T-helper 2 cell (primary cell): ENCODE results near the gene SLC16A4.
A peak's percentile ranks its signal among the peaks of the same experiment; 100 is the strongest.
"Not testable (repeated sequence)": the region's sequence is repeated elsewhere in the genome, so short reads cannot be mapped to it uniquely, and the experiment has no call there.

Source experiments
- DNase-seq, 5 experiments: peaks; one replicate each; pipeline versions ENCODE4 v3.0.0 to v3.0.0-alpha.2; 2012 to 2022
- total RNA-seq, 2 donors: gene quantifications; one replicate each; lab custom pipeline; 2026; lab: John Stamatoyannopoulos, UW

Gene SLC16A4
- 0 to 0.20 reads per million in 2 donors for total RNA-seq

DNA sequence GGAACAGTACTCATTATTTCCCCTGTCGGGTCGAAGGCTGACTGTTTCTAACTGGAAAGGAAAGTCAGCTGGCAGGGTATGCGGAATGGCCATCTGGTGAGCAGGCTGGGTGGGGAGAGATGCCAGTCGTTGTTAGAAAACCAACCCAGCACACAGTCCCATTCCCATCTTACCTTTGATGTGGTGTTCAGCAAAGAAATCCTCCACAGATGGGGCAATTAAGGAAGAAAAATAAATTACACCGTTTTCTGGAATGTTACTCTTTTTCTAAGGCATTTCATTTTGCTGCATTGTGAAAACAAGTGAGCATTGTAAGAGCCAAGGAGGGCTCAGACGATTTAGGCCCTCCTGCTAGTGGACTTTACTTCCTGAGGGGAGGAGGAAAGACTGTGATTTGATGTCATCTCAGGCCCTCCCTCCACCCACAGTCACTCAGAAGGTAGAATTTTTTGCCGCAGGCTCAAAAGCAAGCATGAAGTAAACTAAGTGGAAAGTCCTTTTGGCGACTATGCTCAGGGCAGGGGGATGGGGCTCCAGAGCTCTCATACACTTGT, at the start of gene SLC16A4:
Gene SLC16A4 (minus strand): TSS at position 335 of the 554 bp plus-strand sequence. CDS start 1,703 bp downstream, outside the sequence.
- DNase-seq, result peak in 1 of 5 experiments; percentile 26

DNA sequence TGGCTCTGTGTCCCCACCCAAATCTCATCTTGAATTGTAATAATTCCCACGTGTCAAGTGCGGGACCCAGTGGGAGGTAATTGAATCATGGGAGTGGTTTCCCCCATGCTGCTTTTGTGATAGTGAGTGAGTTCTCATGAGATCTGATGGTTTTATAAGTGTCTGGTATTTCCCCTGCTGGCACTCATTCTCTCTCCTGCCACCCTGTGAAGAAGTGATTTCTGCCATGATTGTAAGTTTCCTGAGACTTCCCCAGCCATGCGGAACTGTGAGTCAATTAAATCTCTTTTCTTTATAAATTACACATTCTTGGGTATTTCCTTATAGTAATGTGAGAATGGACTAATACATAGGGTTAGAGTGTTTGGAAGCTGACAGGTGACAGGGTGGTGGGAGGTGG, 49.0 kb upstream of the SLC16A4 start:
- not testable (repeated sequence) for DNase-seq

DNA sequence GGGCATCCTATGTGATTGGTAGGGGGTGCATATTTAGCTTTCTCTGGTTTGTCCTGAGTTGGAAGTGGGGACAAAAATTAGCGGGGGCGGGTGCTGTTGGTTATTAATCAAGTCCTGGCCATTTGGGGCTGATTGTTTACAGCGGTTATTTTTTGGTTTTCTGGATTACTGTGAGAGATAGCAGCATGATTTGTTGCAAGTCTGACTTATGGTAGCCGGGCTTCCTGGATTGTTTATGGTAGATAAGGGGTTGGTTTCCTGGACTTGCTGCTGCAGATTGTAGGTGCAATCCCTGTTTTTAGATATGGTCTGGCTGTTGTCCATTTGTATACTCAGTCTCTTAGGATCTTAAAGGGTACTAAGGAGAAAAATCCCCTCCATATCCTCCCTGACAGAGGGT, 48.1 kb upstream of the SLC16A4 start:
- DNase-seq, result no peak

DNA sequence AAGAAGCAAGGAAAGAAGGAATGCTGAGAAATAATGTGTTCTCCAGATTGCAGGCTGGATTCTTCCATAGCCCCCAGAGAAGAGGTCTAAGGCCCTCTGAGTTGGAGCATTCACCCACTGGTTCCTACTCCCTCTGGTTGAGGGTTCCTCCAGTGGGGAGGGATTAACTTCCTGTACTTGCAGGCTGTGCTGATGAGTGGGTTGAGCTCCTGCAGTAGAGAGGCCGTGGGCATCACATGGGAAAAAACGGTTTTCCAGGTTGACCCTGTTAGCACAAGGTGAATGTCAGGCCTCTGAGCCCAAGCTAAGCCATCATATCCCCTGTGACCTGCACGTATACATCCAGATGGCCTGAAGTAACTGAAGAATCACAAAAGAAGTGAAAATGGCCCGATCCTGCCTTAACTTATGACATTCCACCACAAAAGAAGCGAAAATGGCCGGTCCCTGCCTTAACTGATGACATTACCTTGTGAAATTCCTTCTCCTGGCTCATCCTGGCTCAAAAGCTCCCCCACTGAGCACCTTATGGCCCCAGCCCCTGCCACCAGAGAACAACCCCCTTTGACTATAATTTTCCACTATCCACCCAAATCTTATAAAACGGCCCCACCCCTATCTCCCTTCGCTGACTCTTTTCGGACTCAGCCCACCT, 46.9 kb upstream of the SLC16A4 start:
- DNase-seq, result not testable (repeated sequence)

DNA sequence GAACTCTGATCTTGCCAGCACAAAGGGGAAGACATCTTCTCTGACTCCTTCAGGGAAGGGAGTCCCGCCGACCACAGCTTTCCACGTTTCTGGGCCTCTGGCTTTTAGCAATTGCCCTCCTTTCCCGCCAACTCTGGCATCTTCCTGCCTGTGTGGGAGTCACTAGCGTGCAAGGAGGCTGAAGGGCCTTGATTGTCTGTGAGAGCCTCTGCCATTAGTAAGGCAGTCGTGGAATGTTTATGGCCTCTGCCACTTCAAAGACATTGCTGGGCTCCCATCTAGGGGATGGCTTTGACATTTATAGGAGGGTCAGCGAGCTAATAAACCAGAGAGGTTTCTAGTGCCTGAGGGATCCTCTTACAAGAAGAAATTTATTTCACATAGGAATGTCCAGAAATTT, 45.8 kb upstream of the SLC16A4 start:
- no peak for DNase-seq

DNA sequence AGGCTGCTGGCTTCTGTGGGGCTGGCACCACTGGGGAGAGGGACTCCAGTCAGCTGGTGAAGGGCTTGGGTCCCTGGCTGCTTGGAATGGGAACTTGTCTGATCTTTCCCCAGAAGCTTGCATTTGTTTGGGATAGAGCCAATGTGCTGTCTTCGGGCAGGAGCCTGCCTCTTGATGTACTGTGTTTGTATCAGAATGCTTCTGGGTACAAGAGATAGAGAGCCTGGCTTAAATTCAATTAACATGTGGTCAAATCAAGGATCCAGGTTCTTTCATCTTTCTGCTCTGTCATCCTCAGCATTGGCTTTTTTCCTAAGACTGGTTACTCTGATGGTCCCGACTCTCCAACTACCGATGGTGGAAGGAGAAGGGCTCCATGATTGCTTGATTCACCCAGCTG, 44.1 kb upstream of the SLC16A4 start:
- no peak for DNase-seq

GRCh38 chr1:110433803-110434202, 43.0 kb upstream of the SLC16A4 start:
- no peak for DNase-seq

GRCh38 chr1:110433213-110433612, 42.4 kb upstream of the SLC16A4 start:
- no peak for DNase-seq

DNA sequence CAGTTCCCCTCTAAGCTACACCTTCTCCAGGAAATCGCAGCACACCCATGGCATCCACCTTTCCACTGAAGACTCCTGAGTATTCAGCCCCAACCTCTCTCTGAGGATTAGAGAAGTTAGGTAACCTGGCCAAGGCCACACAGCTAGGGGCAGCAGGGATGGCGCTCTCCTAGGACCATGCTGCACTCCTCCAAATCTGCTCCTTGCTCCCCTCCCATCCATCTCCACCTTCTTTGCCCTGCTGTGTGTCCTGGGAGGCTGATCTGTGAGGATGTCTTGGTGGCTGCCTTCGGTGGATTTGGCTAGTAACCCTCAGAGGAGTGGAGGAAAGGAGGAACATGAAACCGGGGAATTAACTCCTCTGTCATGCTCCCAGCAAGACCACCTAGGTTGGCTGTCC, 40.1 kb upstream of the SLC16A4 start:
- DNase-seq, result no peak

DNA sequence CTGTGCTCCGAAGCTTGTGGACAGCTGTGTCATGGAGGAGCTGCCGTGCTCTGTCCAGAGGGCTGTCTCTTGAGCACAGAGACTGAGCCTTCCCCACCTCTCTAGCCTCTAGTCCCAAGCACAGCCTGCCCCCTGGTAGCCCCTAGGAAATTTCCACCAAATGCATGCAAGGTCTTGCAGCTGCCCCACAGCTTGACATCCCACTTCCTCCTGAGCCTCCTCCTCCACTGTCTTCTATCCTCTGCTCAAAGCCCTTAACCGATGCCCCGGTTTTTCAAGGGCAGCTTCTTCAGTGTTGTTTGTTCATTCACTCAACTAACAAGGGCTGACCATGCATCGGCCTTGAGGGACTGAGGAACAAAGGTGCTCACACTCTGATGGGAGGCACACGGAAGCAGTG, 39.5 kb upstream of the SLC16A4 start:
- DNase-seq, result no peak

GRCh38 chr1:110428946-110429345, 38.1 kb upstream of the SLC16A4 start:
- no peak for DNase-seq

DNA sequence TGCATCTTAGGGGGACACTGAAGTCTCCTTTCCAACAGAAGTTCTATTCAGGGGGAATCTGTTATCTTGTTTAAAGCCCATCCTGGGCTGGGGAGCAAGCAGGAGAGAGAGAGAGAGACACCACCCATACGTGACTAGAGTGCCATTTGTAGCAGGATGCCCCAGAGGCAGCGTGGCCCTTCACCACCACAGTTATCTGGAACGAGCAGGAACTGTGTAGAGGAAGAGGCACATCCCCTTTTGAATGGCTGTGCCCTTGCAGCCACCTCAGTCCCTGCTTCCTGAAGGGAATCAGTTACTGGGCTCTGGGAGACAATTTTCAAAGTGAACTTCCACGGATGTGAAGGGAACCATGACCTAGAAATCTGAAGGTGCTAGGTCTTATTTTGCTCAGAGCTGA, 36.0 kb upstream of the SLC16A4 start:
- no peak for DNase-seq

DNA sequence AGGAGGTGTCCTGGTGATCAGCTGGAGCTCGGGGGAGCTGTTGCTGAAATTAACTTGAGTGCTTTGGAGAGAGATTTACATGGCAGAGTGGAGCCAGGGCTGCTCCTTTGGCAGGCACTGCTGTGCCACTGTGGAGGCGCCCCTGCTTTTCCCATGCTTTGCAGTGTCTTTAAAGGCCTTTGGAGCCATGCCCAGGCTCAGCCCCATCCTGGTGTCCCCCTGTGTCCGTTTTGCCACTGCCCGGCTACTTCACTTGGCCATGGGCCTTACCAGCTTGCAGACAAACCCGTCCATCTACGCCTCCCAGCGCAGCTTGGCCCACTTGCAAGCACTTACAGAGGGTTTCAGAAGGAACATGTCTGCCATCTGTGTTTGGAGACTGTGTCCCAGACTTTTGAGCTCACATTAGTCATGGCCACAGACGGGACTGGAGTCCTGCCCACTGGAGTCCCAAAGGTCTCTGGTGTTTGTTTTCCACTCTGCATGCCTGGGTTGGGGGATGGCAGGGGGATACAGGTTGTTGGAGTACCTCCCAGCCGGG, 34.9 kb upstream of the SLC16A4 start:
- DNase-seq, result no peak

DNA sequence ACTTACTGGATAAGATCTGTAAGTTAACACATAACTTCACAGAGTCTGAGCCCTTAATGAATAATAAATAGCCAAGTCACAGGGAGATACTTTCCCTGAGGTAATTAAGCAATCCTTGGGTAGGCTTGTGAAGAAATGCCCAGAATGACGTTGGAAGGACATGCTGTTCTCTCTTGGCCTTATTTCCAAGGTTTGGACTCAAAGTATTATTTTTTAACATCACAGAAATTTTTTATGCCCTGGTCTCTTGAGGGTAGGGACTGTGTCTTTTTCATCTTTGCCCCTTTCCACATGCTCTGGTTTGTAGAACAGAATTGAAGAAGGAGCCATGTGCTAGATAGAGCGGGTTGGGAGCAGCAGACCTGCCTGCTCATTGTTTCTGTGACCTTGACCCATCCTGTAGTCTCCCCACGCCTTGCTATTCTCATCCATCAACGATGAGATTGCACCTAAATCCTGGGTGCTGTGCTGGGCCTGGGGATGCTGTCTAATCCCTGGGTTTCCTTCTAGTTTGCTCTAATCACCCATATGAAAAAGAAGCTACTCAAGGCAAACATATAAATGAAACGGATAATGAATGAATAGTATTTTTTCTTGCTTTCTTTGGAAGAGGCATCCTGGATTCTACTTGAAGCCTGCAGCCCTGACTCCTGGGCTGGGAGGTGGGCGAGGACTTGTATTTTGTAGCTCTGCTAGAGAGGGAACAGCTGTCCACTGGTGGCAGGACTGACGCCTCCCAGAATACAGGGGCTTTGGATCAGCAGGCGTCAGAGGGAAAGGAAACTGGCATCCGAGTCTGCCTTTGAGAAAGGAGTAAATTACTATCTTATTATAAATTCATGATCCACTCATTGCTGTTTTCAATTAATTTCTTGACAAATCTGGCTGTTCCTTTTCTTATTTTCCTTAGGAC, 34.1 kb upstream of the SLC16A4 start:
- no peak for DNase-seq

- peak in 1 of 5 experiments; percentile 30 for DNase-seq
These were observed 30.3 kb upstream of the SLC16A4 start for GRCh38 chr1:110420874-110421793.

- no peak for DNase-seq
These were observed 29.3 kb upstream of the SLC16A4 start for GRCh38 chr1:110420023-110420662.

DNA sequence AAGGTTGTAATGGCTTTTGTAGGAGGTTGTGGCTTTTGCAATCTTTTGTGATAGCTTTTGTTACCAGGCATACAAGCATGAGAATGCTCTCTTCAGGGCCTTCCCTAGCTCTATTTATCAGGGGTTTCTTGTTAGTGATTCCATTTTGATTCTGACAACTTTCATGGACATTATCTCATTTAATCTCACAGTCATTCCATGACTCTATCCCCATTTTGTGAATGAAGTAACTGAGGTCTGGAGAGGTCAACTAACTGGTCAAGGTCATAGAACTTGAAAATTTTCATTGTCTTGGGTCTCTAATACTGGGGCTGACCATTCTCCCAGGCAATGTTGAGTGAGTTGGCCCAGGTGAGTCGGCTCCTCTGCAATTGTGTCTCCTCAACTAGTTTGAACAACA, 27.9 kb upstream of the SLC16A4 start:
- DNase-seq, result no peak

GRCh38 chr1:110413045-110413444, 22.2 kb upstream of the SLC16A4 start:
- not testable (repeated sequence) for DNase-seq

- DNase-seq, result peak; percentile 21 to 65 (median 48)
These were observed 21.8 kb upstream of the SLC16A4 start for GRCh38 chr1:110412576-110412975.

DNA sequence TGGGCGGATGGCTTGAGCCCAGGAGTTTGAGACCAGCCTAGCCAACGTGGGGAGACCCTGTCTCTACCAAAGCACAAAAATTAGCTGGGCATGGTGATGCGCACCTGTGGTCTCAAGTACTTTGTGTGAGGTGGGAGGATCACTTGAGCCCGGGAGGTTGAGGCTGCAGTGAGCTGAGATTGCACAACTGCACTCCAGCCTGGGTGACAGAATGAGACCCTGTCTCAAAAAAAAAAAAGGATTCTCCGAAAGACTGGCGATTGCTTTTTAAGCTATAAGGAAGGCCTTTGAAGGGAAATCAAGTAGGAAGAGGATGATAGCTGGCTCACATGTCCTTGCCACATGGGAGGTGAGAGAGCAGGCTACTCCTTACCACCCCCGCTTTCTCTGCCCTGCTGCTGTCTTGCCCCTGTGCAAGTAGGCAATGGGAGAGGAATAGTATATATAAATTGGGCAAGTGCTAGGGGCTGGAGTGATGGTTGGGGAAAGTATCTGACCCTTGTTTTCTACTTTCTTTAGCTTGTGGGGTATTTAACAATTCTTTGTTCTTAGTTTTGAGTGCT, 20.4 kb upstream of the SLC16A4 start:
- no peak for DNase-seq

- DNase-seq, result no peak
These were observed 18.5 kb upstream of the SLC16A4 start for GRCh38 chr1:110409316-110409715.
